K562 treated with DMSO at 1 percent for 24 hours (cell line): Measurements from ENCODE around the gene OR52E5. TPM values are rescaled to one million over a fixed set of nuclear protein-coding genes. Genes with fewer than 3 reads are reported as not detected.

Source experiments
- total RNA-seq: library from RNA; unstranded; fragments of 300-600 nt; gene quantifications from 2 replicates; pipeline ENCODE4 v1.2.3, GENCODE V29; 2022; ENCODE audit warnings: low read depth; ENCODE audit not compliant: insufficient read depth

Gene OR52E5
- total RNA-seq: not detected in 2 replicates

GRCh38 chr11:5892908-5893307 is at the start of gene OR52E5:
Gene OR52E5 (plus strand): TSS chr11:5893208. CDS start chr11:5900777, 7,569 bp downstream.

GRCh38 chr11:5857590-5857989 is 35.4 kb upstream of the OR52E5 start, which contains the start of gene OR52E8:
Gene OR52E8 (minus strand): TSS chr11:5857690. CDS start chr11:5857690, 0 bp downstream.

GRCh38 chr11:5880329-5880728 is 12.7 kb upstream of the OR52E5 start, which contains the start of gene OR52E4:
Gene OR52E4 (plus strand): TSS chr11:5880629. CDS start chr11:5884293, 3,664 bp downstream.

GRCh38 chr11:5941951-5942350 is 48.9 kb downstream of the OR52E5 start, which contains the start of gene OR56A3:
Gene OR56A3 (plus strand): TSS chr11:5942251. CDS start chr11:5947347, 5,096 bp downstream.

Other genes with a start within 250 kb of the OR52E5 start
- gene TRIM5, start 208.1 kb upstream of the OR52E5 start, total RNA-seq: 15.5 and 20.6 TPM in 2 replicates
- gene TRIM22, start 203.4 kb upstream of the OR52E5 start, total RNA-seq: 2.5 and 2.7 TPM in 2 replicates
- gene OR56B1, start 156.8 kb upstream of the OR52E5 start, total RNA-seq: not detected in 2 replicates
- gene OR52N4, start 139.0 kb upstream of the OR52E5 start, total RNA-seq: not detected in 2 replicates
- gene OR52N5, start 109.9 kb upstream of the OR52E5 start, total RNA-seq: not detected in 2 replicates
- gene OR52N1, start 101.9 kb upstream of the OR52E5 start, total RNA-seq: not detected in 2 replicates
- not detected in 2 replicates for gene OR52N2, start 84.3 kb upstream of the OR52E5 start, total RNA-seq
- gene OR52E6, start 51.3 kb upstream of the OR52E5 start, total RNA-seq: not detected in 2 replicates
- gene OR52E8, start 35.5 kb upstream of the OR52E5 start, total RNA-seq: not detected in 2 replicates
- gene OR52E4, start 12.6 kb upstream of the OR52E5 start, total RNA-seq: not detected in 2 replicates
- gene OR56A3, start 49.0 kb downstream of the OR52E5 start, total RNA-seq: not detected in 2 replicates
- gene OR56A5, start 75.3 kb downstream of the OR52E5 start, total RNA-seq: not detected in 2 replicates
- not detected in 2 replicates for gene OR52L1, start 93.8 kb downstream of the OR52E5 start, total RNA-seq
- not detected in 2 replicates for gene OR56A4, start 113.7 kb downstream of the OR52E5 start, total RNA-seq
- not detected in 2 replicates for gene OR56A1, start 137.6 kb downstream of the OR52E5 start, total RNA-seq
- not detected in 2 replicates for gene OR56B4, start 214.5 kb downstream of the OR52E5 start, total RNA-seq